D721Med (cell line): ENCODE measurements around the gene DDX56.

ENCODE experiments used
- DNase-seq: peaks from one replicate; pipeline ENCODE4 v3.0.0; 2011; ENCODE audit warnings: low spot score; ENCODE audit not compliant: insufficient read length
- FAIRE-seq: peaks from 2 replicates; lab custom pipeline; 2011; peaks lifted over from hg19 to GRCh38; lab: Jason Lieb, UNC
- TF ChIP-seq, protein P1 (sequence below): IDR thresholded peaks from 2 replicates; pipeline ENCODE4 v1.5.1; 2012; ENCODE audit warnings: mild to moderate bottlenecking, control low read depth; ENCODE audit not compliant: insufficient read depth; ENCODE audit errors: missing control alignments

The DDX56 gene

GRCh38 chr7:44573464-44574286 is at the start of gene DDX56:
TSS of gene DDX56 (minus strand) at chr7:44573908. CDS start at chr7:44573895, 13 bp downstream.
- DNase-seq = peak; percentile 95
- no peak for FAIRE-seq
- TF ChIP-seq, protein P1, sequence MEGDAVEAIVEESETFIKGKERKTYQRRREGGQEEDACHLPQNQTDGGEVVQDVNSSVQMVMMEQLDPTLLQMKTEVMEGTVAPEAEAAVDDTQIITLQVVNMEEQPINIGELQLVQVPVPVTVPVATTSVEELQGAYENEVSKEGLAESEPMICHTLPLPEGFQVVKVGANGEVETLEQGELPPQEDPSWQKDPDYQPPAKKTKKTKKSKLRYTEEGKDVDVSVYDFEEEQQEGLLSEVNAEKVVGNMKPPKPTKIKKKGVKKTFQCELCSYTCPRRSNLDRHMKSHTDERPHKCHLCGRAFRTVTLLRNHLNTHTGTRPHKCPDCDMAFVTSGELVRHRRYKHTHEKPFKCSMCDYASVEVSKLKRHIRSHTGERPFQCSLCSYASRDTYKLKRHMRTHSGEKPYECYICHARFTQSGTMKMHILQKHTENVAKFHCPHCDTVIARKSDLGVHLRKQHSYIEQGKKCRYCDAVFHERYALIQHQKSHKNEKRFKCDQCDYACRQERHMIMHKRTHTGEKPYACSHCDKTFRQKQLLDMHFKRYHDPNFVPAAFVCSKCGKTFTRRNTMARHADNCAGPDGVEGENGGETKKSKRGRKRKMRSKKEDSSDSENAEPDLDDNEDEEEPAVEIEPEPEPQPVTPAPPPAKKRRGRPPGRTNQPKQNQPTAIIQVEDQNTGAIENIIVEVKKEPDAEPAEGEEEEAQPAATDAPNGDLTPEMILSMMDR = no peak

GRCh38 chr7:44622342-44623151 is 48.8 kb upstream of the DDX56 start:
- TF ChIP-seq, protein P1 = no peak
- DNase-seq = no peak
- no peak for FAIRE-seq

- DNase-seq (no peak), FAIRE-seq (no peak)
- TF ChIP-seq, protein P1 = no peak
These were observed 48.0 kb upstream of the DDX56 start for GRCh38 chr7:44621750-44622103.

DNA sequence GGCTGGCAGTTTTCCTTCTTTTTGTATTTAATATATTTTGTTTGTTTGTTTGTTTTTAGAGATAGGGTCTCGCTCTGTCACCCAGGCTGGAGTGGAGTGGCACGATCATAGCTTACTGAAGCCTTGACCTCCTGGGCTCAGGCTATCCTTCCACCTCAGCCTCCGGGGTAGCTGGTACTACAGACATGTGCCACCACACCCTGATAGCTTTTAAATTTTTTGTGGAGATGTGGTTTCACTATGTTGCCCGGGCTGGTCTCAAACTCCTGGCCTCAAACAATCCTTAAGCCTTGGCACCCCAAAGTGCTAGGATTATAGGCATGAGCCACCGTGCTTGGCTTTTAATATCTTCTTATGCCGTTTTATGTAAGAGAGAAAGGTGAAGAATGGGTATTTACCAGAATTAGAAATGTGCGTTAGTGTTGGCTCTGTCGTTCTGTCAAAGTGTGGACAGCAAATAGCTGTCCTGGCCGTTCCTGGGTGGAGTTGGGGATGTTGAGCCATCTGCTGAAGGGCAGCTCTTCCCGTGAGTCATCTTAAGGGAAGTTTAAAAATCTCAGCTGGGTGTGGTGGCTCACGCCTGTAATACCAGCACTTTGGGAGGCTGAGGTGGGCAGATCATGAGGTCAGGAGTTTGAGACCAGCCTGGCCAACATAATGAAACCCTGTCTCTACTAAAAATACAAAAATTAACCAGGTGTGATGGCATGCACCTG is 47.5 kb upstream of the DDX56 start:
- FAIRE-seq = no peak

GRCh38 chr7:44618753-44619152 is 45.0 kb upstream of the DDX56 start:
- TF ChIP-seq, protein P1 = no peak
- no peak for FAIRE-seq
- no peak for DNase-seq

More for the DNA sequence above, 47.5 kb upstream of the DDX56 start:
- TF ChIP-seq, protein P1 = no peak
- DNase-seq = no peak

DNA sequence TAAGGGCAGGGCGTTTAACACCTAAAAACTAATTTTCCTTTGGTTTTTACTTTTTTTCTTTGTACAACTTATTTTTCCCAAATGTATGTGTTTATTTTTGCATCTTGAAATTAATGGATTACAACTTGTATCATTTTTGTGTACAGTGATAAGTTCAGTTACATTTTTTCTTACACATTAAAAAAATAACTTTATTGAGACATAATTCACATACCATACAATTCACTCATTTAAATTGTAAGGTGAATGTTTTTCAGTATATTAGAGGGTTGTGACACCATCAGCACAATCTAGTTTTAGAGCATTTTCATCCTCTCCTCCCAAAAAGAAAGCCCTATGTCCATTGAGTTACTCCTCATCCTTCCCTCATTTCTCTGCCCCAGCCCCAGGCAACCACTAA is 44.3 kb upstream of the DDX56 start:
- TF ChIP-seq, protein P1 = no peak
- DNase-seq (no peak), FAIRE-seq (no peak)
